HG03442 (cell line): ENCODE data around the gene LRRC7.
"Not testable (repeated sequence)": the region's sequence is repeated elsewhere in the genome, so short reads cannot be mapped to it uniquely, and the experiment has no call there.

Experiments
- ATAC-seq: cut with Tn5 transposase; IDR thresholded peaks from one replicate; pipeline ENCODE4 v1.9.1; 2021; ENCODE audit warnings: mild to moderate bottlenecking, moderate library complexity; ENCODE audit not compliant: unreplicated experiment

LRRC7 gene

DNA sequence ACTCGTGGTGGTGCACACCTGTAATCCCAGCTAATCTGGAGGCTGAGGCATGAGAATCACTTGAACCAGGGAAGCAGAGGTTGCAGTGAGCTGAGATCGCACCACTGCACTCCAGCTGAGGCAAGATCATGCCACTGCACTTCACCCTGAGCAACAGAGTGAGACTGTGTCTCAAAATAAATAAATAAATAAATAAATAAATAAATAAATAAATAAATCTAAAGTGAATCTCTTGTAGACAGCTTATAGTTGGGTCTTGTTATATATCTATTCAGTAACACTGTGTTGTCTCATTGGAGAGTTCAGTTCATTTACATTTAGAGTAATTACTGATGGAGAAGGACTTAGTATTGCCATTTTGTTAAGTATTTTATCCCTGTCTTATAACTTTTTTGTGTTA, 379.2 kb downstream of the LRRC7 start:
- no peak for ATAC-seq

DNA sequence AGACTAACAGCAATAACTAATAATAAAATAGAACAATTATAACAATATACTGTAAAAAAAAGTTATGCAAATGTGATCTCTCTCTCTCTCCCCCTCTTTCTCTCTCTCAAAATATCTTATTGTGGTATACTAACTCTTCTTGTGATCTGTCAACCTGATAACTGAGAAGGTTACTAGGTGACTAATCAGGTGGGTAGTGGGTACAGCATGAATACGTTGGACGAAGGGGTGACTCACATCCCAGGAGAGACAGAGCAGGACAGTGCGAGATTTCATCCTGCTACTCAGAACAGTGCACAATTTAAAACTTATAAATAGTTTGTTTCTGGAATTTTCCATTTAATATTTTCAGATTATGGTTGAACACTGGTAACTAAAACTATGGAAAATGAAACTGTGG, 380.1 kb downstream of the LRRC7 start:
- ATAC-seq = no peak

DNA sequence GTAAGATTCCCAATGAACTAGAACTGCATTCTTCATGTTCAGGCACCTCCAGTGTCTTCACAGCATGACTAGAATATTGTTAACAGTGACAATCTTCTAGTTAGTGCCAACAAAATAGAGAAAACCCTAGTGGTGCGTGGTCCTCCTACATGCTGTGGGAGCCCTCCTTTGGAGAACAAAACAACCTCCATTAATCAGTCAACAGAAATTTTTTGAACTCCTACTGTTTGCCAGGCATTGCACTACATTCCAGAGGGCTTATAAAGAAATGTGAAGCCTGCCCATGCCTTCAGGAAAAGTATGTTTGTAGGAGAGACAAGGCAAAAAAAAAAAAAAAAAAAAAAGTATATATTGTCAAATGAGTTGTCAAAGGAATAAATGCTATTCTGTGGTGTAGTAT, 385.0 kb downstream of the LRRC7 start:
- ATAC-seq = no peak

DNA sequence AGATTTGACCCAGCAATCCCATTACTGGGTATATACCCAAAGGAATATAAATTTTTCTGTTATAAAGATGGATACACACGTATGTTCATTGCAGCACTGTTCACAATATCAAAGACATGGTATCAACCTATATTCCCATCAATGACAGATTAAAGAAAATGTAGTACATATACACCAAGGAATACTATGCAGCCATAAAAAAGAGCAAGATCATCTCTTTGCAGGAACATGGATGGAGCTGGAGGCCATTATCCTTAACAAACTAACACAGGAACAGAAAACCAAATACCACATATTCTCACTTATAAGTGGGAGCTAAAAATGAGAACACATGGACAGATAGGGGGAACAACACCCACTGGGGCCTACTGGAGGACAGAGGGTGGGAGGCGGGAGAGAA, 394.7 kb downstream of the LRRC7 start:
- ATAC-seq = not testable (repeated sequence)

DNA sequence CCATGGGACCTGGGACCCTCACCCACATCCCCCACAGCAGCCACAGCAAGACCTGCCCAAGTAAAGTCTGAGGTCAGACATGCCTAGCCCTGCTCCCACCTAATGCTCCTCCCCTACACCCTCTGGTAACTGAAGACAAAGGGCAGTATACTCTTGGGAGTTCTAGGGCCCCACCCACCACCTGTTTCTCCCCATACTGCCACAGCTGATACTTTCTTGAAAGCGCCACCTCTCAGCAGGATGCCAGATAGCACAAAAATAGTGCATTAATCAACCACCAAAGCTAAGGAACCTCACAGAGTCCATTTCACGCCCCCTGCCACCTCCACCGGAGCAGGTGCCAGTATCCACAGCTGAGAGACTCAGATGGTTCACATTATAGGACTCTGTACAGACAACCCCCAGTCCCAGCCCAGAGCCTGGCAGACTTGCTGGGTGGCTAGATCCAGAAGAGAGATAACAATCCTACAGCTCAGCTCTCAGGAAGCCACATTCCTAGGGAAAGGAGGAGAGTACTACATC, 399.6 kb downstream of the LRRC7 start:
- peak; percentile 79 for ATAC-seq

DNA sequence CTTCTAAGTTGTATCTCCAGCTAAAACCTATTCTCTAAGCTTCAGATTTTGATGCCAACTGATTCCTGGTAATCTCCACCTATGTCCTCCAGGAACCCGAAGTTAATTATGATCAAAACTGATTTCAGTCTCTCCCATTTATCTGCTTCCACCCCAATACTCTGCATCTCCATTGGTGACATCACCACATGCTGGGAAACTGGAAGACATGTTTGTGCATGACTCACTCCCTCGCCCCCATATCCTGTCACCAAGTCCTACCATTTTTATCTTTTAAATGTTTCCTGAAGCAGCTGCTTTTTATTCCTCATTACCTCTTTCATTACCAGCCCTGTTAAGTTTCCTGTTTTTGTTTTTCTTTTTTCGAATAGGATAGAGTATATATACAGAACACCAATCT, 409.2 kb downstream of the LRRC7 start:
- no peak for ATAC-seq

DNA sequence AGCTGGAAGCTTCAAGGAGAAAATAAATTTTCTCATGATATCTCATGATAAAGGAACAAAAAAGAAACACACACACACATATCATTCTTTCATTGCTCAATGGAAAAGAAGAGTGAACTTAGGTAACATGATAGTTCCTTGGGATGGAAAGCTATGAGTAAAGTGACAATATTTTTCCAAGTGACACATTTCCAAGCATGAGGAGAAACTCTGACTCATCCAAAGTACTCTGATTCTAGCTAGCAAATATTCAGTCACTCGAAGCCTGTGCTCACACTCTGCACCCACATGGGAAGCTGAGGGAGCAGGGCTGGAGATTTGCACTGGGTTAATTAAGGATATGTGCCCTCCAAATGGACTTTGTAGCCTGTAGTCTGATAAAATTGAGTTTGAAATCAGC, 415.3 kb downstream of the LRRC7 start:
- no peak for ATAC-seq

DNA sequence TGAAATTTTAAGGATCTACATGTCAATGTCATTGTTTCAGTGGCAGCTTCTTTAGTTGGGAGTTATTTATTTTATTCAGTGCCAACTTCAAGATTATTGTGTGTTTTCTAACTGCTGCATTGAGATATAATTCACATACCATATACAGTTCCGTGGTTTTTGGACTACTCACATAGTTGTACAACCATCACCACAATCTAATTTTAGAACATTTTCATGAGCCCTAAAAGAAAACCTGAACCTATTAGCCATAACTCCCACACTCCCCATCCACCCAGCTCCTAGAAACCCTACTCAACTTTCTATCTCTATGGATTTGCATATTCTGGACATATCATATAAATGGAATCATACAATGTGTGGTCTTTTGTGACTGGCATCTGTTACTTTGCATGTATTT, 417.7 kb downstream of the LRRC7 start:
- no peak for ATAC-seq

DNA sequence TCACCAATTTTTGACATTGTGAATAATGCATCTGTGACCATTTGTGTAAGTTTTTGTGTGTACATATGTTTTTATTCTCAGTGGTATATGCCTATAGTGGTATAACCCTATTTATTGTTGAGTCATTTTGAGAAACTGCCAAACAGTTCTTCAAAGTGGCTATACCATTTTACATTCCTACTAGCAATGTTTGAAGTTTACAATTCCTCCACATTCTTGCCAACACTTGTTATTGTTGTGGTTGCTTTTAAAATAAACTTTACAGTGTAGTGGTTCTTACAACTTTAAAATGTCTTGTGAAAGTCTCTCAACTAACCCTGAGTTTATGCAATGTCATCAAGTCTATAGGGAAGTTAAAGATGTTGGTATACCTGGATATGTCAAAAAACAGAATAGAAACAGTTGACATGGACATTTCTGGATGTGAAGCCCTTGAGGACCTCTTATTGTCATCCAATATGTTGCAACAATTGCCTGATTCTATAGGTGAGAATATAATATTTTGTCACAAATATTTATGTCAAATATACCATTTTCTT, 418.2 kb downstream of the LRRC7 start:
- no peak for ATAC-seq

DNA sequence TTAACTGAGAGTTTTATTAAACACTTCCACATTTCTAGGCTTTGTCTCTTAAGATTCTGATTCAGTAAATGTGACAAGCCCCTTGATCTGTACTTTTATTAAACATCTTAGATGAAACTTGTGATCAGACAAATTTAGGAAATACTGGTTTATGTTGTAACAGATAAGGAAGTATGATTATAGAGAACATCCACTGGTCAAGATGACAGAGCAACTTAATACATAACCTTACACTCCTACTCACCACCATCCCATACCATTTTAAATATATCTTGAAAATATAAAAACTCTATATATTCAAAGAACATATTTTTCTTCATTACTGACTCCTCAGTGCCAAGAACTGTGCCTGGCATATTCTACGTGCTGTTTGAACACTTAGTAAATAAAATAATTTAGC, 420.2 kb downstream of the LRRC7 start:
- ATAC-seq = no peak

DNA sequence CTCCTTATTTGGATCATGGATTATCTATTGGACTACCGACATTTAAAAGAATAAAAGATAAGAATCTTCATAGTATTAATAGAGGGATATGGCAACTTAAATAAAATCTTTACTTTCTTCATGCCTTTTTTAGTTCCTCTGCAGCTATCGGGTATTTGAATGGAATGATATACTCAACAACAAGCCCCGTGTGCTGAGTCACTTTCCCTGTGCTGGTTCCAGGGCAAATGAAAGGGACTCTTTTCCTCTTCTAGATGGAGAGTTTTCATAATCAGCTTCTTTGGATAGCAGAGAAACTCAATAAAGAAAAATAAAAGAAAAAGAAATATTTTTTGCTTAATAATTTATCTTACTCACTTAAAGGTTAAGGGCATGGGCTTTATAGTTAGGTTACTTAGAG, 423.9 kb downstream of the LRRC7 start:
- no peak for ATAC-seq

DNA sequence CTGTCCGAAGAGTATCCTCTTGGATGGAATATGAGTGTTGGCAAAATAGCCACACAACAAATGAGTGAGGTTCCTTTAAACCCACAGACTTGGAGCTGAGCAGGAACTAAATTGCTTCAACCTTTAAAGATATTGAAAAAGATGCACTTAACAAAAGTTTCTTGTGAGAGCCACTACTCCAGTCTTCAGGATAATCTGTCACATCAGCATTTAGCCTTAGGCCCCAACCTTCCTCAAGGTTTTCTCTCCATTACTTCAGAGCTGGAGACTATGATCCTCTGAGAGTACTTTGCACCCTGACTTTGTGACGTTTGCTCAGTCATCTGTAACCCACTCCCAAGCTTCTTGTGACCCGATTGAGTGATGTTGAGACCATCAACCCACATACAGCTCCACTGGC, 424.9 kb downstream of the LRRC7 start:
- no peak for ATAC-seq

DNA sequence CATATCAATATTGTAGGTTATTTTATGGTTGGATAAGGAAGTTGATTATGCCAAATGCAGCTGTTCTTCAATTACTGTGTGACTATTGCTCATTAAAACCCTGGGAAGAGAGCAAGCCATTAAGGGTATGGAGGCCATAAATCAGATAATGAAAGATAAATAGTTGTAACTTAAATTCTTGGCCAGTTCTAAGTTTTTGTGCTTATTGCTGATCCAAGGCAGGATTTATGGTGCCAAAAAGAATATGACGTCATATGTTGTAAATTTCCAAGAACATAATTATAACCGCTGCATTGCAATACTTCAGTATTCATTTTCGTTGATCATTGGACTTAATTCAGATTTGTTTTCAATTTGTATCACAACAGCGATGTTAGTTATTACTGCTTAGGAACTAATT, 426.1 kb downstream of the LRRC7 start:
- no peak for ATAC-seq

DNA sequence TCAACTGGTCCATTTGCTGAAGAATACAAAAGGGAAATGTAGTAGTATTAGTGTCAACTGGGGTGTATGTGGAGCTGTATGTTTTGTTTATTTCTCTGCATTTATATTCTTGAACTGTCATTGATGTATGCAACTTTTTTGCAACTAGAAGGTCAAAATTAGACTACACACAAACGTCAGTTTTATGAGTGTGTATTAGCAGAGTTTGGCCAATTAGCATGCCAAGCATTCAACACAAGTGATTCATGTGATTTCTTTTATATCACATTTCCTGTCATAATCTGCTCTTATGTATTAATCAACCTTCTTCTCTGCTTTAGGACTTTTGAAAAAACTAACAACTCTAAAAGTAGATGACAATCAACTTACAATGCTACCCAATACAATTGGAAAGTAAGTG, 426.5 kb downstream of the LRRC7 start:
- ATAC-seq = no peak

DNA sequence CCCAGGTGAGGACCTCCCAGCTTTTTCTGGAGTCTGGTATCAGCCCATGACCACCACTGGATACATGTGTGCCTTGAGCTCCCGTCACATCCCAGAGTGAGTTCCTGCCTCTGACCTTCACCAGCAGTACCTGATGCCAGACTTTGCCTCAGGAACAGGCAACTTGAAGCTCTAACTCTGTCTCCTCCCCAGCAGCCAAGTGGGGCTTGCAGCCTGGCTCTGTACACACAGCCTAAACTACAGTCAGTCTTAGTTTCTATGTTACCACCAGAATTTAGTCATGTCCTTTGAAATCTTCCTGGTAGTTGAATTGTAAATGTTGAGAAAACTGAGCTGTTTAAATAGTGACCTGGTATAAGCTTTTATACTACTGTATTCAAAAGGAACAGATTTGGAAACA, 431.1 kb downstream of the LRRC7 start:
- no peak for ATAC-seq

DNA sequence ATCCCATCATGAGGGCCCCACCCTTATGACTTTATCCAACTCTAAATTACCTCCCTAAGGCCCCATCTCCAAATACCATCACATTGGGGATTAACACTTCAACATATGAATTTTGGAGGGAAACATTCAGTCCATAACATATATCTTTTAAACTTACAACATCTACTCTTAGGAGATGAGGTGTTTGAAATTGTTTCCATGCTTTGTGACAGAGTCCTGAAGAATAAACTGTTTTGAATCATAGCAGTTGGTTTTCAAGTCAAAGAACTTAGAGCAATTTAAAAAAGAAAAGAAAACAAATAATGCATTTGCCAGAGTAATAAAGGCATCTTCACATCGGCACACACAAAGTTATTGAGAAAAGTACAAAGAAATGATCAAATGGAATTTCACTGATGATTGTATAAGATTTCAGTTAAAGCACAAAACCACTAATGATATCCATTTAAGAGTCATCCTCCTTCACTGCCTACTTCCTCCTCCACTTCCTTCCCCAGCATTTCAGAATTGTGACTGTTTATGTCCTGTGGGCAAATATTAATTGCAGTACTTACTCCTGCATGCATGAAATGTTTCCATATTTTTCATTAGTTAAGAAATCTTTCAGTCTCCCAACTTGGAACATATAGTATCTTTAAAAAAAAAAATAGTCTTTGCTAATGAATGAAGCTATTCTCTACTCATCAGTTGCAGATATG, 435.6 kb downstream of the LRRC7 start:
- no peak for ATAC-seq

DNA sequence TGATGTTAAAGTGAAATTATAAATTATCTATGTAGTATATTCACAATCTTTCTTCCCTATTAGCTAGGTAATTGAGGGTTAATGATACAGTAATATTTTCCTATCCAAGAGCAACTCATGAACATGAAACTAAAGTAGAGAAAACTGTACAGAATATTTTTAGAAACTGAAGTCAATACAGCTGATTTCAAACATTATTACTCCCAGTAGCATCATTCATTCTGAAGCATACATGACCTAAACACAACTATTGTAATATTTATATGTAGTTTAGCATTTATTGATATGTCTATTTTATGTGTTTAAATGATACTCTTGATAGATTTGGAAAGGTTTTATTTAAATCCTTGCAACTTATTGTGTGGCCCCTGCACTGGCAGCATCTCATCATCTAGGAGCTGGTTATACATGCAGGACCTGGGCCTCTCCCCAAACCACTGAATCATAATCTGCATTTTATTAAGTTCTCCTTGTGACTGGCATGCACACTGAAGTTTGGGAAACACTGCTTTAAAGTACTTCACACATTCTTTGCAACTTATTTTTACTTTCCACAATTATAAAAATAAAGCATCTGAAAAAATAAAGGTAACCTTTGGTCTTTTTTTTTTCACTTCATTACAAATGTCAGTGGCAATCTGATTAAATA, 437.8 kb downstream of the LRRC7 start:
- no peak for ATAC-seq

DNA sequence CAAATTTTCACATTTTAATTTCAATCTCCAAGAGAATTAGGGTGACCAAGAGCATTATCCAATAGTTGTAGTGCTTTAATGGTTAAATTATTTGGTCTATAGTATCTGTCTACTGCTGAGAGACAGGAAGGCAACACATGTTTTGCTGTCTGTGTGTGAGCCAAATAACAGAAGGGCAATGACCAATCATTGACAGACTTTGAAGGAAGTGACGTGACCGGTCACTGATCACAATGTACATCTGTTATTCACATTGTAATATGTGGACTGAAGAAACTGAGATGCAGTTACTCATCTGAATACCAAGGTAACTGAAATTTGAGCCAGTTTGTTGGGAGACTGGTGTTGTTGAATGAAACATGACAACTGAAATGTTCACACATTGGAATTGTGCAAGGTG, 440.9 kb downstream of the LRRC7 start:
- no peak for ATAC-seq

DNA sequence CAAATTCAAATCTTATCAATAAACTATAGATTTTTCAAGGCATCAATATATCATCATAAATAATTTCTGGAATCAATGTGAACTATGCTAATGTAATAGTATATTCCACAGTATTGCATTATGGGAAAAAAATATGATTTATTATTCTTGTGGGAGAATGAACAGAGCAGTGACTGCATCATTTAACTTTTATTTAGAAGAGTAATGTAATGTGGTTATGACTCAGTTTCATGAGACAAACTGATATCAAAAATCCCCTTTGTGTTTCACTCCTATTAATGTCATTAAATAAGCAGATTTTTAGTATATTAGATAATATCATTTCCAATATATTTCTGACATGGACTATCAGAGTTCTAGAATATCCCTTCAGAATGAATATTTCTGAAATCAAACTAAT, 450.0 kb downstream of the LRRC7 start:
- ATAC-seq = no peak

DNA sequence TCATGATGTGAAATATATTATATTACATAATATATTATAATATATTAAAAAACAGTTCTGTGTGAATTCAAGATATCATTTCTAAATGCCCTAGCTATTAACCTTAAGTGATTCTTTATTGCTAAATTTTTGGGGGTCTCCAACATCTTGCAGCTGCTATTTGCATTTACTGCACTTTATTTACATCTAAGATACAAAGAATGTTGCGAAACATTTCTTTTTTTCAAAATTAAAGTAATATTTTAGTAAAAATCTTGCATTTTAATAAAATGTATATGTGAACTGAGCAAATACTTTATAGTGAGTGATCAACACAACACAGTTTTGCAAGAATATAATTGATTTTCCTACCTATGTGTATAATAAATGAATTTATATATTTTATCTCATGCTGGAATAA, 456.6 kb downstream of the LRRC7 start:
- ATAC-seq = no peak

DNA sequence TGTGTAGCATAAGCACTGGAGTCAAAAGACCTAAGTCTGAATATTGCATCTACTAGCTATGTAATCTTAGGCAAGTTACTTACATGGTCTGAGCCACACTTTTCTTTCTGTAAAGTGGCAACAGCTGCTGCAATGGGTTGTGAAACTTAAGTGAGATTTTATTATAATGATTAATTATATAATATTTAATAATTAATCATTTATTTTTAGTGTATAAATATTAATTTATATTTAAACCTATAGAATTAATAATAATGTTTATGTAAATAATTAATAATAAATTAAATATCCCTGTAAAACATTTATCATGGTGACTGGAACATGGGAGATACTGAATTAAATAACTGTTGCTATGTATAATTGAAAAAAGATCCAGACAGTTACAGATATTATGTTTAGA, 457.3 kb downstream of the LRRC7 start:
- ATAC-seq = no peak

DNA sequence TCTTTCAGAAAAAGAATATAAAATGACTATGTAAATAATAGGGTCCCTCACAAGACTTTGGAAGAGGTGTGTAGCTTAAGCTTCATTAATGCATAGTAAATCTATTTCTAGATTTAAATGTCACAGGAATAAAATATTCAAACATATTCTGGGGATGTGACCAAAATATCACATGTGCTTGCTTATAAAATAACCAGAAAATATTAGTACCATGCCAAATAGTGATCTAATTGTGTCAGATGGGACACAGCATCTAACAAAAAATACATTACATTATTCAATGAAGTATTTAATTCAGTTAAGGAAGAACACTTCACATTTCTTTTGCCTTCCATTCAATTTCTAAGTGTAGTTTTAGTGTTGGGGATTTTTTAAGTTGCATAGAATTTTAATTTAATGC, 458.1 kb downstream of the LRRC7 start:
- ATAC-seq = no peak
